HG03575 (cell line): ENCODE measurements around the gene ARPP19.
"Not testable (repeated sequence)": the region's sequence is repeated elsewhere in the genome, so short reads cannot be mapped to it uniquely, and the experiment has no call there.

Experiments used
- ATAC-seq: cut with Tn5 transposase; IDR thresholded peaks from one replicate; pipeline ENCODE4 v1.9.1; 2021; ENCODE audit not compliant: unreplicated experiment, insufficient number of reproducible peaks, low FRiP score; ENCODE audit errors: extremely low read depth

The ARPP19 gene

DNA sequence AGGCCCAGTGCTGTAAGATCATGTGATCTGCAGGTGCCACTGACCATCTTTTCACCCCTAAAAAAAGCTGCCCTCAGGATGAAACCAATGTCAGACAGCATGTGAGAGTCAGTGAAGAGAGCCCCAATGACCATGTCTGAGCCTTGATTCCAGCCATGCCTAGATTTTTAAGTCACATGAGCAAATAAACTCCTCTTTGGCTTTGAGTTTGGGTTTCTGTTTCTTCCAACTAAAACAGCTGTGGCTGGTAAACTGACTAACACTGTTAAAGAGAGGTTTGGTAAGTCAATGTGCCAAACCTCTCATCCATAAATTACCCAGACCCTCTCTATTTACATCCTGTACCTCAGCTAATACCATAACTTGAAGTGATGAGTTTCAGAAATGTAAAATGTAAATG is 48.4 kb downstream of the ARPP19 start:
- no peak for ATAC-seq

DNA sequence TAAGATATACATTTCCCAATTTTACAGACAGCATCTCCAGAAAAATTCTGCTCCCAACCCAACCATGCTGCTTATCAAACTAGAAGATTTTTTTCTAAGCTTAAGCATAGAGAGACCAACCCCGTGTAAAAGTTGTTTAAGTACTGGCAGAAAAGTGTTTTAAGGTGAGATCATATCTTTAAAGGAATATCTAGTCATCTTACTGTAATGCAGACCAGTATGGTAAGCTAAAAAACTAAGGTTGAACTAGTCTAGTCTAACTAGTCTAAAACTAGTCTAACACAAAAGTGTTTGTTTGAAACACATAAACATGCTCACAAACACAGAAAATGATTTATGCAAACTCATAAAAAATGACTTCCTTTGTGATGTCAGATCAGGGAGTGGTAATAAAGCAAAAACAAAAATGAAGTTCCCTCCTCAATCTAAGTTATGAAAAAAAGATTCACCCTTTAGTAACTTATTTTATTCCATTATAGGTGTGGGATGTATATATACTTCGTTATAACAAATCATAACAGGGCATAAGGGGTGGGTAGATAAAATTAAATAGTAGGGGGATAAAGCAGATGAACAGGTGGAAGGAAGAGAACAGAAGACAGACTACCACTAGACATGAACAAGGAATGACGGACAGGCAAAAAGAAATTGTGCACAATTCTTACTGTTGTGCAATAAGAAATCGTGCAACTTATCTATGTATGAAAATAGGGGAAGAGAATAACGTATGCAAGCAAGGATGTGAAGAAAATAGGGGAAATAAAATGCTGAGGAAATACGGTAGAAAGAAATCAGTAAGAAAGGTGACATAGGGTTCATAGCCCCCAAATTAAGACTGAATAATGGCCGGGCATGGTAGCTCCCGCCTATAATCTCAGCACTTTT is 50.1 kb downstream of the ARPP19 start:
- no peak for ATAC-seq

DNA sequence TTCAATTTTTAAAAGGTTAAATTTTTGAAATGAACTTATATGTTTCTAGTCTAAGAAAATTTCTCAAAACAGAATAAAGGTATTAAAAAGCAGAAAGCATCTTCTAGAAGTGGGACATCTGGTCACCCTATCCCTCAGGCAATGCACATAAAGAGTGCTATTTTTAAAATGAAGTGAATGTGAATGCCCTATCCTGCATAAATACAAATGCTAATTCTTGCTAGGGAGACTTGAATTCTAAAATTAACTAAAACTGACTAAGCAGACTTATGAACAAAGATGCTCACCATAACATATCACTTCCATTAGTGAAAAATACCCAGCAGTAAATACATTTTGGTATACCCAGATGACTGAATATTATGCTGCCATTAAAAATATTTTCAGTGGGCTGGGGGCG is 51.8 kb downstream of the ARPP19 start:
- ATAC-seq, result no peak

DNA sequence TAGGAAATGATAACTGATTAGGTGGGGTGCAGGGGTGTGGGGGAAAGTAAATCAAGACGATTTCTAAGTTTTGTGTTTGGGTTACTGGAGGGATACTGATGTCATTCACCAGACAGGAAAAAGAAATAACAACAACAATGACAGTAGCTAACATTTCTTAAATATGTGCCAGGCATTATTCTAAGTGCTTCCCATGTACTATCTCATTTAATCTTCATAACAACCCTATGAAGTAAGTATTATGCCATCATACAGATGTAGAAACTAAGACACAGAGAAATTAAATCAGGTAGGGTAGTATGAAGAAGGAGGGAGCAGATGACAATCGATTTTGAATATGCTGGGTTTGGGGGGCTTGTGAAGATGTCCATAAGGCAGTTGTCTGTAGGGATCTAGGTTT is 53.5 kb downstream of the ARPP19 start:
- no peak for ATAC-seq

DNA sequence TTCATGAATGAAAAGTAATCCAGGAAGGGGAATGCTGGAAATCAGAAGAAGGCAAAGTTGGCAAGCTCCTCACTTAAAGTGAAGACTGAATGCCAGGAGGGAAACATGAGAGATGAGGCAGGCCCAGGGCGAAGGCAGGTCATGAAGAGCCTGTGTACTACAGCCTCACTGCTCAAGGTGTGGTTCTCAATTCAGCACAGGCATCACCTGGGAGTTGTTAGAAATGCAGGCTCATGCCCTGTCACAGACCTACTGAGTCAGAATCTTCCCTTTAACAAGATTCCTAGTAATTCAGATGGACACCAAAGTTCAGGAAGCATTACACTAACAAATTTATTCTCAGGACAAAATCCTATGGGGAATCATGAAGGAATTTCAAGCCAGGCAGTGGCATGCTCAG is 54.3 kb downstream of the ARPP19 start:
- ATAC-seq, result no peak

DNA sequence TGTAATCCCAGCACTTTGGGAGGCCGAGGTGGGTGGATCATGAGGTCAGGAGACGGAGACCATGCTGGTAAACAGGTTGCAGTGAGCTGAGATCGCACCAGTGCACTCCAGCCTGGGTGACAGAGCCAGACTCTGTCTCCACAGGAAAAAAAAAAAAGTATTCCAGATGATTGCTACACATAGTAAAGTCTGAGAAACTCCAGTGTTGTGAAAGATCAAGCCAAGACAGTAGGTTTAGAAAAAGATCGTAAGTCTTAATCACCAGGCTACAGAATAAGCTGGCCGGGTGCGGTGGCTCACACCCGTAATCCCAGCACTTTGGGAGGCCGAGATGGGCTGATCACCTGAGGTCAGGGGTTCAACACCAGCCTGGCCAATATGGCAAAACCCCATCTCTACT is 56.0 kb downstream of the ARPP19 start:
- ATAC-seq, result not testable (repeated sequence)

DNA sequence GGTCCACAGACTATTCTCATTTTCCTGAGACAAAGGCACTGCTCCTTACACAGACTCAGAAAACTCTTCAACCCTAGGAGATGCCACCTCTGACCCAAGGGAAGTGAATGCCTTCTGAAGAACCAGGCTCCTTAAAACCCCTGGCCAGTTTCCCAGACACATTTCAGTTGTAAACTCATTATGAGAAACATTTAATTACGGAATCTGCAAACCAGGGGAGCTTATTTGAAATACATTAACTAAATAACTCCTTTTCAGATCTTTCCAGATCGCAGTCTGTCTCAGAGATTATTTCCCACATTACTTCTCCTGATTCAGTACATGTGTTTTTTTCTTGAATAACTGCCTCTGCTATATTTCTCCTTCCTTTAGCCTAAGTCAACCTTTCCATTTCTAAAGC is 57.7 kb downstream of the ARPP19 start:
- ATAC-seq, result no peak

DNA sequence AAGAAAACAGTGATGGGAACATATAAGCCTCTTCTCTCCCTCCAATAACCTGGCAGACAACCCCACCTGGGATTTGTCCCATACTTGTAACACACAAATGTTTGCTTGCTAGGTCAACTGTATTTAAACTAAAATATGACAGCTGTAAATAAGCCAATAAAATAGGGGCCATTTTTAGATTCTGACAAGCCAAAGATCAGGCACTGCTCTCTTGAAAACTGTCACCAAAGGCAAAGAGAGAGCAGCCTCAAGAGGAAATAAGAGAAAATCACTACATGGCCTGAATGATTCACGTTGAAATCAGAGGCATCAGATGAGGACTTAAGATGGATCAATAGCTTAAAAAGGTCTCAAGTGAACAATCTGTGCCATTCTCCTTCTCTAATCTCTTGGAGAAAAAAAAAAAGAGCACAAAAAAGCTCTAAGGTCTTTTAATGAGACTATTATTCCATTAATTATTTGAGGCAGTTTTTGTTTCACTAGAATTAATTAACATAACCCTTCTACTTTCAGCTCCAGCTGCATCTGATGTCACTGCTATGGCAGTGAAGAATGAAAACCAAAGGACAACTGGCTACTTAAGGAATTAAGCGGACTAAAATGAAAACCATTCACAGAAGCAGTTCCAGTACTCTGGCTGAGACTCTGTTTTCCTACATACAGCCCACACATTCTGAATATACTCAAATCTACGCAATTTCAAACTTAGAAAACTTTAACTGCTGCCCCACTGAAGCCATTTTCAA is 59.2 kb downstream of the ARPP19 start:
- ATAC-seq, result no peak

DNA sequence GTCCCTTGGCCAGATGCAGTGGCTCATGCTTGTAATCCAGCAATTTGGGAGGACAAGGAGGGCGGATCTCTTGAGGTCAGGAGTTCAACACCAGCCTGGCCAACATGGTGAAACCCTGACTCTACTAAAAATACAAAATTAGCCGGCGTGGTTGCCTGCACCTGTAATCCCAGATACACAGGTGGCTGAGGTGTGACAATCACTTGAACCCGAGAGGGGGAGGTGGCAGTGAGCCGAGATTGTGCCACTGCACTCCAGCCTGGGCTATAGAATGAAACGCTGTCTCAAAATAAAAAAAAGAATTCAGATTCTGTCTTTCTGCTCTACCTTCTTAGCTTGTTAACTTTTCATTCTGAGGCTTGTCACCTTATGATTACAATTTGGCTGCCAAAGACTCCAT is 62.3 kb downstream of the ARPP19 start:
- no peak for ATAC-seq

DNA sequence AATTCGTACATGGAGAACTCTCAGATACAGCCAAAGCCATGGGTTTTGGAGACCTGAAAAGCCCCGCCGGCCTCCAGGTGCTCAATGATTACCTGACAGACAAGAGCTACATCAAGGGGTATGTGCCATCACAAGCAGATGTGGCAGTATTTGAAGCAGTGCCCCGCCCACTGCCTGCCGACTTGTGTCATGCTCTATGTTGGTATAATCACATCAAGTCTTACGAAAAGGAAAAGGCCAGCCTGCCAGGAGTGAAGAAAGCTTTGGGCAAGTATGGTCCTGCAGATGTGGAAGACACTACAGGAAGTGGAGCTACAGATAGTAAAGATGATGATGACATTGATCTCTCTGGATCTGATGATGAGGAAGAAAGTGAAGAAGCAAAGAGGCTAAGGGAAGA is 63.7 kb downstream of the ARPP19 start:
- no peak for ATAC-seq

DNA sequence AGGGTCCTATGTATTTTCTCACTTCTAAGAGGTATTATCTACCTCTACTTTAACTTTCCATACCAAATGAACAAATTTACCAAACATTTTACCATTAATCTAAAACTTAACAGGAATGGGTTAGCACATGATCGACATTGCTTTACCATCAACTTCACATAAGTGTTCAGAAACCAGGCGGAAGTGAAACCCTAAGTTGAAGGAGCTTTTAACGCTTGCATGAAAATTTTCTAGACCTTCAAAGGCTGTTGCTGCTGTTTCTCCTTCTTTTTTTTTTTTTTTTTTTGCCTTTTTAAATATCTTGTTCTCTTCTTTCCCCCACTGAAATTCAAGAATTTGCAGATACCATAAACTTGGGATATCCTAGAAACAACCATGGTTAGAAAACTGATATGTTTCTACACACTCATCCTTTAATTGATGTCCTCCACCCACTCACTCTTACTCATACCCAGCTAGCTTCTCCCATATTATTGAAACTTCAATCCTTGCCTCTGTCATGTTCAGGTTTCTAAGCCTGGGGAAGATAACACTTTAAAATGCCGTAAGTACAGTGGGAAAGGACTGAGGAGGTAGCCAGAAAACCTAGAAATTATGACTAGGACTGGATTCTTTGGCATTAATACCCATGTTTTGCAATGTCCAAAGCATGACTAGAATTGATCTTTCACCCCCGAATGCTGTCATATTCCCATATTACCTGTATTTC is 64.9 kb downstream of the ARPP19 start:
- peak; percentile 73 for ATAC-seq

DNA sequence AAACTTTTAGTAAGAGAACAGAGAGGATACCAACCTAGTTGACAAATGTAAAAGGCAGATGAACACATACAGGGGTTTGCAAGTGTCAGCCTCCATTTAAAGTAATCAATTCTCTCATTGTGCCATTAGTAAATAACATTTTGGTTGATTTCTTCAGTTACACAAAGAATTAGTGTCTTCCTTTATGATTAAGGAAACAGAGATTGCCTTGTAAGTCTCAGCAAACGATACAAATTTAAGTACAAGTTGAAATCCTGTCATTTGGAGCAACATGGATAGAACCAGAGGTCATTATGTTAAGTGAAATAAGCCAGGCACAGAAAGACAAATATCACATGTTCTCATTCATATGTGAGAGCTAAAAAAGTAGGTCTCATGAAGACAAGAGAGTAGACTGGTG is 66.2 kb downstream of the ARPP19 start:
- no peak for ATAC-seq

DNA sequence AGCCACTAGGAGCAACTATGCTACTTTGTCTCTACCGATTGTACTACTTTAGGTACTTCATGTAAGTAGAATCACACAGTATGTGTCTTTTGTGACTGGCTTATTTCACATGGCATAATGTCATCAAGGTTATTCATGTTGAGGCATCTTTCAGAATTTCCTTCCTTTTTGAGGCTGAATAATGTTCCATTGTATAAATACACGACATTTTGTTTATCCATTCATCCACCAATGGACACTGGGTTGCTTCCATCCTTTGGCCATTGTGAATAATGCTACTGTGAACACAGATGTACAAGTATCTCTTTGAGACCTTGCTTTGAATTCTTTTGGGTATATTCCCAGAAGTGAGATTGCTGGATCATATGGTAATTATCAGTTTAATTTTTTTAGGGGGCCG is 69.3 kb downstream of the ARPP19 start:
- no peak for ATAC-seq

DNA sequence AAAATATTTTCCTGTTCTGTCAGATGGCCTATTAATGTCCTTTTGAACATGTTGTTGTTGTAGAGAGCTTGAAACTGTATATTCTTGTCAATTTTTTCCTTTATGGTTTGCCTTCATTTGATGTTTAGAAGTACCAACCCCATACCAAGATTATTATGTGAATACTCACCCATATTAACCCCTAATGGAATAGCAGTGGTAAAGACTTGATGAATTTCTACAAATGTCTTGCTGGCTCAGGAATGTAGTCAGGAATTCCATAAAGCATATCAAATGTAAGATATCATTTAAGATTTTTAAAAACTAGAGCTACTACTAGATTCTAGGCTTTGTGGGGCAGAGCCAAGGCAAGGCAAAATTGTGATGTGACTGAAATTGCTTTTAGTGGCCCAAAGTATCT is 70.1 kb downstream of the ARPP19 start:
- no peak for ATAC-seq
